ENCODE results near the gene EIPR1.

GRCh38 chr2:3355951-3356569, 21.6 kb downstream of the EIPR1 start:
- TF ChIP-seq POLR2AphosphoS5 (IDR thresholded peaks at IDR 0.05; ENCODE audit: borderline replicate concordance, low read depth, low read length) (no peak), EZH2 (IDR thresholded peaks at IDR 0.05) (no peak), FOXP2 (optimal IDR thresholded peaks at IDR 0.05; ENCODE audit: control extremely low read depth, extremely low read length, insufficient read depth) (no peak)

Data from SK-N-MC (cell line).